Measurements from ENCODE around the gene FABP6.
"Not testable (repeated sequence)": the region's sequence is repeated elsewhere in the genome, so short reads cannot be mapped to it uniquely, and the experiment has no call there.

FABP6 gene

GRCh38 chr5:160227012-160227411 lies 2.3 kb upstream of the FABP6 start:
- no peak for DNase-seq

DNA sequence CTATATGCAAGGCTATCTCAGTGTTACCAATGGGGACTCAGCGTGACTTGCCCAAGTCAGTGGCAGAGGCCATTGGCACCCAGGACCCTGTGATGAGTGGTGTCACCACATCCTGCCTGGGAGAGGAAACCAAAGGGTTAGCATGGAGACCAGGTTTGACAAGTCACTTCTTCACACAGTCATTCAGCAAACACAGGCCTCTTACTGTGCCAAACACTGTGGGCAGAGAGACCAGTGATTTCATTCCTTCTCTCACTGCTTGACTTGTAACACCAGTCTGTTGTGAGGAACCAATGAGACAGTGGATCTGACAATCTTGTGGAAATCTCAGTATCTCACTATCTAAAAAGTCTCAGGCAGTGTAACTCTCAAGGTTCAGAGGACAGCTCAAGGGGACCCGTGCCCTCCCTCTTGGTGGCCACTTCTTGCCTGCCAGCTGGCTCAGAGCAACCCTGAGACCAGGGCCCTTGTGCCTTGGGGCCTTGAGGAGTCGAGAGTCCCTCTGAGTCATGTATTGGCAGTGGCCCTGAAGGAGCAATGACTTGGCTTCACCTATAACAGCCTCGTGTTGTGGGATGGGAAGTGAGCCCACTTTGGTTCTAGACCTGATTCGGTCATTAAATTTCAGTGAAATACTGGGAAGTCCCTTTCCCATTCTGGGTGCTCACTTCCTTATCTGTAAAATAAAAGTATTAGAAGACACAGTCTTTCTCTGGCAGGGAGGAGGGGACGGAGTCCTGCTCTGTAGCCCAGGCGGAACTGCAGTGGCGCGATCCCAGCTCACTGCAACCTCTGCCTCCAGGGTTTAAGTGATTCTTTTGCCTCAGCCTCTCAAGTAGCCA lies 1.6 kb downstream of the FABP6 start:
- no peak for DNase-seq

GRCh38 chr5:160231783-160232342 lies 2.6 kb downstream of the FABP6 start:
- DNase-seq, result no peak

GRCh38 chr5:160233215-160233614 lies 3.9 kb downstream of the FABP6 start:
- no peak for DNase-seq

- DNase-seq, result no peak
These were observed 6.4 kb downstream of the FABP6 start for GRCh38 chr5:160235731-160236130.

DNA sequence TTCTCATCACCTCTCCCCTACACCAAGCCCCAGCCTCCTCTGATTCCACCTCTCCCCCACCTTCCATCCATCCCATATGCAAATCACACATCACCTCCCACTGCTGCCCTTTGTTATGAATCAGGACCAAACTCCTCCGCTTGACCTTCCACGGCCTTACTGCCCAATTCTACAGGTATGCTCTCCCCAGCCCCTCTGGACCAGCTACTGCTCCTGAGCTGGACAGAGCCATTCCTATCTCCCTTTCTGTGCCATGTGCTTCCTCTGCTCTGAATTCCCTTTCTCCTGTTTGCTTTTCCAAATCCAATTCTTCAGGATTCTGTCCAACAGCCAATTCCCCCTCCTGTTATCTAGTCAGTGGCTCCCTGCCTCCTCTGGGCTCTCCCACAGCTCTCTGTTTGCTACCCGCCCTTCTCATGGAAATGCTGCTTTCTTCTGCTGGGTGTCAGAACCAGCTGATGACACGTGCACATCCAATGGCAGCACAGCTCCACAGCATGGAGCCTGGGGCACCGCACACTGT lies 8.3 kb downstream of the FABP6 start:
- no peak for DNase-seq

DNA sequence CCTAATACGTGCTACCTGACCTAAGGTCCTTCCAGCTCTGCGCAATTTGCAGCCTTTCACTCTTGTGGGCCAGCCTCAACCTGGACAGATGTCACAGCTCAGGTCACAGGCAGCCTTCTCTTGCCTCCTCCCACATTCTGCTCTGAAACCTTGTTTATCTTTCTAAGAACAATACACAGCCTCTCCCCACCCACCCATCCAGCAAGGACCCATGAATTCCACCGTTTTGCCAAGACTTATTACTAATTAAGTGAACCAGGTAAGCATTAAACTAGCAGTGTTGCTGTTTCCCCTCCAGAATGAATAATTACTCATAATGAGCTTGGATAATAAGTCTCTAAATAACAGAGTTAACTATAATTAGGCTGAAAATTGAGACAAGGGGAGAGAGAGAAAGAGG lies 11.0 kb downstream of the FABP6 start:
- DNase-seq, result no peak

DNA sequence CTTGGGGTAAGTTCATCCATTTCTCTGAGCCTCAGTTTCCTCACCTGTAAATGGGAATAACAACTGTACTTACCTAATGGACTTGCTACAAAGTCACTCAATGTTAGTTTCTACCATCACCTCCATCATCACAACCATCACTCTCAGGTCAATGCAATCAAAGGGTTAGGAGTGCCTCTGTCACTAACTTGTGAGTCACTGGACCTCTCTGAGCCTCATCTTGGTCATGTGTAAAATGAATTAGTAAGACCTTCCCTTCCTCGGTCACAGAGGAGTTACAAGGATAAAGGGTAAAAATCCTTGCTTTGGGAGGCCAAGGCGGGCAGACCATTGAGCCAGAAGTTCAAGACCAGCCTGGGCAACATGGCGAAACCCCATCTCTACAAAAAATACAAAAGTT lies 12.8 kb downstream of the FABP6 start:
- no peak for DNase-seq

DNA sequence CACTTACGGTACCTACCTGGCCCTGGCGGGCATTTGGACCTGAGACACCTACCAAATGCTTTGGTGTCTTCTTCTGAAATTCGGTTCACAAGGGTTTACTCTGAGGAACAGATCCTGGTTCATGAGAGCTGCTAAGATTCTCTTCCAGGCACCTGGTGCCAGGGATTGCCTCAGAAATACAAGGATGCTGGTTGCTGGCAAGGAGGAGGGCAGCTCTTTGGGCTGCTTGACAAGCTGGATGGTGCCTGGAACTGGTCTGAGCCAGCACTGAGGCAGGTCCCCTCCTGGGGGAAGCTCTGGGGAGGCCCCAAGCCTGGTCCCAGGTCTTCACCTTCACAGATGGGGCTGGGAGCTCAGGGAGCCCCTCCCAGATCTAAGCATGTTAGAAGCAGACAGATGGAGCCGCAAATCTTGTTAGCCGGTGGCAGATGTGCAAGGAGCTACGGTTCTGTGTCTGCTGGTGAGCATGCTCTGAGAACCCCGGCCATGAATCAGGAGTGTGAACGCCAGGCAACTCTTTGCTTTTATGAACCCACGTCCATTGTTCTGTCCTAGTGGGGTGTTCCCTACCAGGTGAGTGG lies 16.3 kb downstream of the FABP6 start:
- no peak for DNase-seq

DNA sequence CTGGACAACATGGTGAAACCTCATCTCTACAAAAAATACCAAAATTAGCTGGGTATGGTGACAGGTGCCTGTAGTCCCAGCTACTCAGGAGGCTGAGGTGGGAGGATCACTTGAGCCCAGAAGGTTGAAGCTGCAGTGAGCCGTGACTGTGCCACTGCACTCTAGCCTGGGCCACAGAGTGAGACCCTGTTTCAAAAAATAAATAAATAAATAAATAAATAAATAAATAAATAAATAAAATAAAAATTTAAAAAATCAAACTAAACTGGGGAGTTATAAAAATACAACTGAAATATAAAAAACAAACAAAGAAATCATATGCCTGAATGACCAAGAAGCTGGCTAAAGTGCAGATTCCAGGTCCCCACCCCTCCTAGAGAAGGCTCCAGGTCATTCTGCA lies 20.3 kb downstream of the FABP6 start:
- not testable (repeated sequence) for DNase-seq

DNA sequence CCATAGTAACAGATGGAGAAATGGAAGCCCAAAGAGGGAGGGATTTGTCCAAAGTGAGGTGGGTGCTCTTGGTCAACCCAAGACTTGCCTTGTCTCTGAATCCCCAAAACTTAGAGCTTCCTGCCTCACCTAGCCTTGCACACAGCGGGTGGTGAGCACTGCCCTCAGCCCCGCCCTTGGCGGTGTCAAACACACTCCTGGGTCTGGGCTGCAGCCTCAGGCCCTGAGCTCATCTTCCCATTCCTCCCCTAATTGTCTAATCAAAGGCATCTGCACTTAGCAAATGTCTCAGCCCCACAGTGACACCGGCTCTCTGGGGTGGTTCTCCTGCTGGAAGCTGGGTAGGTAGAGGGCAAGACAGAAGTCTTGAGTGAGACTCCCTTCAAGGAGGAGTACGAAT lies 20.9 kb downstream of the FABP6 start:
- DNase-seq, result no peak

- no peak for DNase-seq
These were observed 21.5 kb downstream of the FABP6 start for GRCh38 chr5:160250826-160251225.

GRCh38 chr5:160251406-160252155 lies 22.3 kb downstream of the FABP6 start:
- DNase-seq, result no peak

GRCh38 chr5:160252916-160253315 lies 23.6 kb downstream of the FABP6 start:
- no peak for DNase-seq

- no peak for DNase-seq
These were observed 24.1 kb downstream of the FABP6 start for GRCh38 chr5:160253441-160253840.

DNA sequence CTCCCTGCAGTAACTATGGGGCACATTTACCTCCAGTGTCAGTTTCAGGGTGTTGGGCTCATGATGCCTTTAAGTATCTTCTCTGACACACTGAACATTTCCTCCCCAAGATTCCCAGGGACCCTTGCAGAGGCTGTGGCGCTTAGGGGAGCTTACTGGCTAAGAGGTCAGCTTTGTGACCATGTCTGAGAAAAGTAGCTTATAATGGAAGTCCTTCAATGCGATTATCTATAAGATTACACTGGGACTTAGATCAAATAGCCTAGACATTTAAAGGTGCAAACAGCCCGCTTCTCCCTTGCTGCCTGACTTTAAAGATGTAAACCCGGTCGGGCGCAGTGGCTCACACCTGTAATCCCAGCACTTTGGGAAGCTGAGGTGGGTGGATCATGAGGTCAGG lies 25.4 kb downstream of the FABP6 start:
- DNase-seq, result no peak

GRCh38 chr5:160259341-160259740 lies 30.0 kb downstream of the FABP6 start:
- no peak for DNase-seq

DNA sequence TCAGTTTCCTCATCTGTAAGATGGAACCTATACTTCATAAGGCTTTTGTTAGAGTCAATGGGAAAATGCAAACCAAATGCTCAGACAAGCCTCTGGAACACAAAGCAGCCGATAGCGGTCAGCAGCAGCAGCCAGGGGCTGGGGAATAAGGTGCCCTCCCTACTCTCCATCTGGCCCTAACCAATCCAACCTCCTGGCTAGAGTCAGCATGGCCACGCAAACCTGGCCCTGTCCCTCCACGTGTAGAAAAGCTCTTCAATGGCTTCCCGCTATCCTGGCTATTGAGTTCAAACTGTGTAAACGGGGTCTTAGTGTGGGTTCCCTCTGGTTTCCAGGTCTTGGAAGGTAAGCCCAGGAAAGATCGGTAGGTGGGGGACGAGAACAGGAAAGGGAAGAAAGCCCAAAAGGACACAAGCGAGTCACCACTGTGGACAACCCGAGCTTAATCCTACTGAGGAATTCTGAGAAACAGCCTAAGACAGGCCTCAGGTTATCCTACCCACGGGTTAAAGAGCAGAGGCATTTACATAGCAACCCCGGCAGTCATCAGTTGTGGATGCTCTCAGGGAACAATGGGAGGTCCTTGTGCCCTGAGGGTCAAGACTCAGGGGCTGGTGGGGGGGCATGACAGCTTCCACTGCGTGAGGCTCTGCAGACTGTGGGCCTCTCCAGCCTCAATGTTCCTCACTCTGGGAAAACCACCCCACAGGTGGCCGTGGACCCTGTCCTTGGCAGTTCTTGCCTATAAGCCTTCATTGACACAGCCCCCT lies 30.9 kb downstream of the FABP6 start:
- no peak for DNase-seq

DNA sequence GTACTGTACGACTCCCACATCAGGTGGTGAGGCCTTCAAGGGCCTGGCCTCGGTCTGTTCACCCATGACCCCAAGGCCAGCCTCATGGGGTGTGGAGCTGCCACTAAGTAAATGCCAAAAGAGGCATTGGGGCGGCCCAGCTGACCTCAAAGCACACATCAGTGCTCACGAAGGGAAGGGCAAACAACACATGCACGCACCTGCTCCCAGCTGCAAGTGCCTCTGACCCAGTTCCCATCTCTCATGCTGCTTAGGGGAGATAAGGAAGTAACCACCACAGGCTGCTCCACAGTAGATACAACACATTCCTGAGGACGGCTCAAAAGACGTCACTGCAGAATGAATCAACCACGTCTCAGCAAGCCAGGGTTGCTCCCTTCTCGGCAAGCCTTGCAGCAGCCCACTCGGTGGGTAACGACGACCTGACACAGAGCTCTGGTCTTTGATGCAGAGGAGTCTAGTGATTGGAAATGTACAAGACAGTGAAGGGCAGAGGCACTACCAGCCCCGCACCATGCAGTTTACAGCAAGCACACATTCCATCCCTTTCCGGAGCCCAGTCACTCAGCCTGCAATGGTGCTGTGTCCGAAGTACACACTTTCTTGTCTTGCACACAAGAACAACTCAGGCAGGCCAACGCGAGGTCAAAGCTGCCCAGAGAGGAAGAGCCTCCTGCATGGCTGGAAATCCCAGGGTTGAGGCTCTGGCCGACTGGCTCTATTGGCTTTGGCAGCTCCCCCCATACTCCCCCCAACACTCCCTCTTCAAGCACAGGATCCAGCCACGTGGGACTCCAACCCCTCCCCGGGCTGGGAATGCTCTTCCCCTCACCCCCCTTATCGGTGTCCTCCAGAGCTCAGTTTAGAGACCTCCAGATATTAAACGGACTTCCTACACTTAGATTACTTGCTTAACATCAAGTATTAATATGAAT lies 31.8 kb downstream of the FABP6 start:
- no peak for DNase-seq

- DNase-seq, result no peak
These were observed 33.1 kb downstream of the FABP6 start for GRCh38 chr5:160262151-160263074.

Measured in CD4-positive, alpha-beta T cell treated with Interleukin-6 for 4 hours (primary cell).